Upper lobe of right lung (tissue), 1 donor: Measurements from ENCODE around the gene ZBP1. TPM values are rescaled to one million over a fixed set of nuclear protein-coding genes. Genes with fewer than 3 reads are reported as not detected.
A peak's percentile ranks its signal among the peaks of the same experiment; 100 is the strongest.

Experiments
- ATAC-seq: fragments of 200-7000 bp; cut with Tn5 transposase; one replicate; pipeline ENCODE4 v1.9.1; 2020; ENCODE audit warnings: mild to moderate bottlenecking, moderate library complexity
- DNase-seq: peaks from one replicate; pipeline ENCODE4 v3.0.0-alpha.2; 2020
- H3K27ac ChIP-seq: fragments of 200-600 bp; one replicate; pipeline ENCODE4 v1.8.0; 2022
- H3K27me3 ChIP-seq: fragments of 200-600 bp; one replicate; pipeline ENCODE4 v1.8.0; 2022; ENCODE audit warnings: mild to moderate bottlenecking
- H3K36me3 ChIP-seq: fragments of 200-600 bp; one replicate; pipeline ENCODE4 v1.8.0; 2022
- H3K4me1 ChIP-seq: fragments of 200-600 bp; one replicate; pipeline ENCODE4 v1.8.0; 2022
- H3K4me3 ChIP-seq: fragments of 200-600 bp; one replicate; pipeline ENCODE4 v1.8.0; 2022; ENCODE audit warnings: mild to moderate bottlenecking
- H3K9me3 ChIP-seq: fragments of 200-600 bp; one replicate; pipeline ENCODE4 v1.8.0; 2022
- CTCF ChIP-seq: fragments of 200-600 bp; IDR thresholded peaks from one replicate; pipeline ENCODE4 v1.8.0; 2022; ENCODE audit warnings: antibody characterized with exemption
- intact Hi-C: fragments of 100-400 bp; cut with DNase I; formaldehyde crosslinking; loops from one replicate; pipeline ENCODE4 v1.11.0; 2022
- long read RNA-seq: library from polyadenylated mRNA; unstranded; transcript quantifications from one replicate; pipeline ENCODE4 v2.0.0, GENCODE V29; 2021
- total RNA-seq: library from RNA; stranded (reverse); fragmentation: NEBNext Ultra II Directional; extraction: Animal tissue kit (Norgen Biotek cat#: 25700); gene quantifications from one replicate; pipeline ENCODE4 v1.2.1, GENCODE V29; 2021
- donor health status: DM: no; HTN: yes; CAD: no; lungs with severe emphysema.

ZBP1 gene
- total RNA-seq: 2.7 TPM
- long read RNA-seq, partial matches to known transcripts: 0 of 9 reads
- long read RNA-seq, other reads (novel, unspliced or antisense): 6 of 9 reads

- no peak for TF ChIP-seq CTCF
- Histone ChIP-seq H3K4me1 (peaks cover 10% of the 10 kb centered on the region), H3K27me3 (no peaks in the 10 kb centered on the region), H3K4me3 (peak within 1 kb of the TSS; percentile 35), H3K36me3 (no peaks in the 10 kb centered on the region), H3K27ac (peak within 1 kb of the TSS; percentile 63), H3K9me3 (no peaks in the 10 kb centered on the region)
- intact Hi-C loops: no loop called here
- ATAC-seq (peak; percentile 19), DNase-seq (peak; percentile 63)
Observed at GRCh38 chr20:57620274-57620990, at the start of gene ZBP1. TSS of gene ZBP1 (minus strand) at chr20:57620426. CDS start at chr20:57620295, 131 bp downstream.

- no peaks in the 10 kb centered on the region for H3K9me3 ChIP-seq
- no peak overlapping the region for H3K27ac ChIP-seq
Observed at GRCh38 chr20:57669632-57670031, 49.4 kb upstream of the ZBP1 start.

GRCh38 chr20:57667924-57668782, 47.9 kb upstream of the ZBP1 start:
- intact Hi-C loops: no loop called here
- Histone ChIP-seq H3K4me3 (no peak overlapping the region), H3K4me1 (peaks cover 19% of the 10 kb centered on the region), H3K27me3 (no peaks in the 10 kb centered on the region), H3K36me3 (no peaks in the 10 kb centered on the region), H3K27ac (no peak overlapping the region), H3K9me3 (no peaks in the 10 kb centered on the region)
- TF ChIP-seq CTCF: no peak
- ATAC-seq (peak; percentile 78), DNase-seq (peak; percentile 88)

More at GRCh38 chr20:57669632-57670031, 49.4 kb upstream of the ZBP1 start:
- no peak for TF ChIP-seq CTCF
- Histone ChIP-seq H3K4me3 (no peak overlapping the region), H3K36me3 (no peaks in the 10 kb centered on the region), H3K27me3 (no peaks in the 10 kb centered on the region), H3K4me1 (peaks cover 19% of the 10 kb centered on the region)
- ATAC-seq (no peak), DNase-seq (no peak)
- intact Hi-C loops: no loop called here

- intact Hi-C loops: no loop called here
- Histone ChIP-seq H3K4me1 (peaks cover 13% of the 10 kb centered on the region), H3K9me3 (no peaks in the 10 kb centered on the region), H3K27ac (no peak overlapping the region), H3K4me3 (no peak overlapping the region), H3K27me3 (no peaks in the 10 kb centered on the region), H3K36me3 (no peaks in the 10 kb centered on the region)
- TF ChIP-seq CTCF: no peak
- no peak for DNase-seq
- no peak for ATAC-seq
Observed at GRCh38 chr20:57667388-57667787, 47.2 kb upstream of the ZBP1 start.

GRCh38 chr20:57666834-57667157, 46.6 kb upstream of the ZBP1 start:
- no peak overlapping the region for H3K4me3 ChIP-seq
- H3K9me3 ChIP-seq: no peaks in the 10 kb centered on the region
- H3K27me3 ChIP-seq: no peaks in the 10 kb centered on the region
- H3K36me3 ChIP-seq: no peaks in the 10 kb centered on the region
- DNase-seq (no peak), ATAC-seq (no peak)
- no peak for TF ChIP-seq CTCF
- peaks cover 7% of the 10 kb centered on the region for H3K4me1 ChIP-seq
- no peak overlapping the region for H3K27ac ChIP-seq
- intact Hi-C loops: no loop called here
